Activated T-cell treated with anti-CD3 and anti-CD28 coated beads for 24 hours (primary cell): ENCODE results near the gene PTPN21.

Source experiments
- DNase-seq: peaks from one replicate; pipeline ENCODE4 v3.0.0-alpha.2; 2020; ENCODE audit warnings: low read depth

Gene PTPN21

DNA sequence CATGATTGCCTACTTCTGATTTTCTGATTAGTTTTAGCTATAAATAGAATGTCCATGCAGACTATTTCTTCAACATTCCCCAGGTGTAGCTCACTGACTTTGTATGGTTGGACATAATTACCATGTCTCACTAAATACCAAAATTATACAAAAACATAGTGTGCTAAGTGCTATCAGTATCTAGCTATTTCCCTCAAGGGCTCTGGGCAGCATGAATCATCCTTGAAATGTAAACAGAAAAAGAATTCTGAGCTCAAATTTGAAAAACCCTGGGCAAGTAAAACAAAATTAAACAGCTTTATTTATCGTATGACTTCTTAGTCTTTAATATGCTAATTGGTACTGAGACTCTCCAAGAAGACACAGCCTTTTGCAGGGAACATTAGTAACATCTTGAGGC lies 86.4 kb downstream of the PTPN21 start:
- no peak for DNase-seq

GRCh38 chr14:88463318-88463717 lies 91.5 kb downstream of the PTPN21 start:
- no peak for DNase-seq

GRCh38 chr14:88454886-88455285 lies 99.9 kb downstream of the PTPN21 start:
- no peak for DNase-seq

DNA sequence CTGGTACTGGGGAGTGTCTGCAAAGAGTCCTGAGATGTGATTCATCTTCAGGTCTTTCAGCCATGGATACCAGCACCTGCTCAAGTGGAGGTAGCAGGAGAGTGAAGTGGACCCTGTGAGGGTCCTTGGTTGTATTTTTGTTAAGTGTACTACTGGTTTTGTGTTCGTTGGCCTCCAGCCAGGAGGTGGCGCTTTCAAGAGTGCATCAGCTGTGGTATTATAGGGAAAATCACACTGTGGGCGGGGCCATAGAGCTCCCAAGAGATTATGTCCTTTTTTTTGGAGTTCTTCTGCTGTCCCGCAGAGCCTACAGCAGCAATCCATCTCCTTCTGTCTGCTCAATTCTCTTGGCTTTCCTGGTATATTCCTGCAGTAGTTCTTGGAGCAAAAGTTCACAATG lies 102.6 kb downstream of the PTPN21 start:
- DNase-seq, result no peak

DNA sequence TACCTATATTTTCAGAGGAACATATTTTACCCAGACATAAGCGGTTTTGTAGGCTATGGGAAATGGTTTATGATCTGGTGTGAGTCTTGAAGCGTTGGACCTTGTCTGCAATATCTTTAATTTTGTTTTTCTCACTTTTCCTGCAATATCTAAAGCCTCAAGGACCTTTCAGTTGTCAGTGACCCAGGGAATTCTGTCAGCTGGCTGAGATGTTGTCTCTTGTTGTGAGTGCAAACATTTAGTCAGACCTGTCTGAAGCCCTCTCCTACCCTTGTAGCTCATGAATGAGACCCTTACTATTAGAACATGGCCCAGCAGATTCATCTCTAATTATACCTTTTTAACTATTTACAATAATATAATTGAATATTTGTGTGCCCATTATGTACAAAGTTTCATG lies 115.7 kb downstream of the PTPN21 start:
- no peak for DNase-seq

- DNase-seq, result no peak
Measured at GRCh38 chr14:88437658-88438057, 117.1 kb downstream of the PTPN21 start.

- DNase-seq, result no peak
Measured at GRCh38 chr14:88430976-88431375, 123.8 kb downstream of the PTPN21 start.

DNA sequence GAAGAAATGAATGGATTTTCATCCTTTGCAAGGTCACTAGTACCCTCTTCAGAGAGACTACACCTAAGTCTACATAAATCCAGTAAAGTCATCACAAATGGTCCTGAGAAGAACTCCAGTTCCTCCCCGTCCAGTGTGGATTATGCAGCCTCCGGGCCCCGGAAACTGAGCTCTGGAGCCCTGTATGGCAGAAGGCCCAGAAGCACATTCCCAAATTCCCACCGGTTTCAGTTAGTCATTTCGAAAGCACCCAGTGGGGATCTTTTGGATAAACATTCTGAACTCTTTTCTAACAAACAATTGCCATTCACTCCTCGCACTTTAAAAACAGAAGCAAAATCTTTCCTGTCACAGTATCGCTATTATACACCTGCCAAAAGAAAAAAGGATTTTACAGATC lies 128.5 kb downstream of the PTPN21 start:
- no peak for DNase-seq

DNA sequence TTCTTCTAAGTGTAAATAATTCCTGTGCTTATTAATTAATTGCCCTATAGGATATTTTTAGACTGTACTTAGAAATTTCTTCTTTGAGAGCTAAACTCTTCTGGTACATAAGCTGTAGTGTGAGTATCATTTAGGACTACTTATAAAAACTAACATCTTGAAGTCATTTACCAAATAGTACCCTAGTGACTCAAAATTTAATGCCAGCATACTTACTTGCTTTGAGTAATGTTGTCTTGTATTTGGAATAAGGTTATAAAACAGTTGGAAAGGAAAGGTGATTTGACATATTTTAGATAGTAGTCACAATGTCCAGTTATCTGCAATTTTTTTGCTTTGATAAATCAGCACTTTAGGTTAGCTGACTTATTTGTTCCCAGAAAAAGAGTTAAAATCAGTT lies 130.2 kb downstream of the PTPN21 start:
- no peak for DNase-seq

DNA sequence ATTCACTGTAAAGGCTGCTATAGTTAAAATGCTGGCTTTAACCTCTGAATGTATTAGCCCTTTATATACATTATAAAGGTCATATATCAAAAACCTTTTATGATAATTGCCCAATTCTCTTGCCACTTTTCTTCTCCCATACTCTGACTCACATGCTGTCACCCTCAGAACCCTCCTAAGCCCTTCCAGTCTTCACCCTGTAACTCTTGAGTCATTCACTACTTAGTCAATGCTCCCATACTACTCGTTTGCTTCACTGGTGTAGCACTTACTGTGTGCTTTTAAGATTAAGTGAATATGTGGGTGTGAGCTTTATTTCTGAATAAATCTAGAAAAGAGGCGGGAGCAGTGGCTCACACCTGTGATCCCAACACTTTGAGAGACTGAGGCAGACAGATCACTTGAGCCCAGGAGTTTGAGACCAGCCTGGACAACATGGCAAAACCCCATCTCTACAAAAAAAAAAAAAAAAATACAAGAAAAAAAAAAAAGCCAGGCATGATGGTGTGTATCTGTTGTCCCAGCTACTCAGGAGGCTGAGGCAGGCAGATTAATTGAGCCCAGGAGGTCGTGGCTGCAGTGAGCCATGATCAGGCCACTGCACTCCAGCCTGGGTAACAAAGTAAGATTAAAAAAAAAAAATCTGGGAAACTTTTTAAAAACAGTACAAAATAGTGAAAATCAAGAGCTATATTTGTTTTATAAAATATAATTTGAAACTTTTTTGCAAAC lies 131.7 kb downstream of the PTPN21 start:
- no peak for DNase-seq

DNA sequence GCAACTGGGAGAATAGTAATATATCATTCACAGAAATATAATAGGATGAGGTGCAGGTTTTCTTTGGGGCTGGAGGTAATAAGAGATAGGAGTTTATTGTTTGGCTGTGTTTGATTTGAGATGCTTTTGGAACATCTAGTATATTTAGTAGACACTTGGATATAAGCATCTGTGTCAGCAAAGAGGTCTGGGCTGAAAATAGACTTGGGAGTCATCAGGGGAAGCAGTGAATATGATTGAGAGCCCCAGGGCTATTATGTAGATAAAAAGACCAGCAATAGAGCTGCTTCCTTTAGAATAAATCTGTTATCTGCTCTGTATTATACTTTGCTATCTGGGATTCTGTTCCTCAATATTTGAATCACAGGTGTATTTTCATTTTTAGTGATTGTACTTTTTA lies 132.8 kb downstream of the PTPN21 start:
- DNase-seq, result no peak

GRCh38 chr14:88421286-88421685 lies 133.5 kb downstream of the PTPN21 start:
- DNase-seq, result no peak

DNA sequence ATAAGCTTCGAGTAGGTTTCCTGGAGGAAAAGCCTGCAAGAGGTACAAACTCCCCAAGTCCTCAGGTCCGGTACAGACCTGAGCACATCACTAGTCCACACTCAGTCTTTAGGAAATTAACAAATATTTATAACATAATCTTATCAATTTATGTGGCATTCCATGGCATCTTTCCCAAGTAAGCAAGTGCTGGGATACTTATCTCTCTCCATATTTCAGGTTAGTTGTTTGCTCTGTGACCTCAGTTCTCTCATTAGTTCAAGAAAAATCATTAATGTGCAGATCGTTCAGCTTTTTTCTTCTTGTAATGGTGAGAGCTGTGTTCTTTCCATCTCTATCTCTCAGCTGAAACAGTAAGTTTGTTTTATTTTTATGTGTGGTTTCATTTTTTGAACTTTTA lies 134.6 kb downstream of the PTPN21 start:
- DNase-seq, result no peak

- DNase-seq, result no peak
Measured at GRCh38 chr14:88417594-88417993, 137.2 kb downstream of the PTPN21 start.
